Uterus (tissue), 2 donors: ENCODE measurements around the gene SIK1.
"Not testable (repeated sequence)": the region's sequence is repeated elsewhere in the genome, so short reads cannot be mapped to it uniquely, and the experiment has no call there.

Experiments used
- POLR2A ChIP-seq, 2 donors: fragments of 450-650 bp; IDR thresholded peaks; one replicate each; pipeline ENCODE4 v1.6.1; 2016; ENCODE audit warnings: antibody characterized with exemption in 2 of 2, mild to moderate bottlenecking in 1 of 2, moderate library complexity in 1 of 2
- TF ChIP-seq, protein P1 (sequence below), 4 experiments: fragments of 200-600 bp in 2 of 4; fragments of 450-650 bp in 2 of 4; sonication (generic) in 2 of 4; IDR thresholded peaks; one replicate each; pipeline ENCODE4 v1.5.1; 2016 to 2019; ENCODE audit warnings: antibody characterized with exemption in 4 of 4, mild to moderate bottlenecking in 2 of 4, moderate library complexity in 1 of 4

DNA sequence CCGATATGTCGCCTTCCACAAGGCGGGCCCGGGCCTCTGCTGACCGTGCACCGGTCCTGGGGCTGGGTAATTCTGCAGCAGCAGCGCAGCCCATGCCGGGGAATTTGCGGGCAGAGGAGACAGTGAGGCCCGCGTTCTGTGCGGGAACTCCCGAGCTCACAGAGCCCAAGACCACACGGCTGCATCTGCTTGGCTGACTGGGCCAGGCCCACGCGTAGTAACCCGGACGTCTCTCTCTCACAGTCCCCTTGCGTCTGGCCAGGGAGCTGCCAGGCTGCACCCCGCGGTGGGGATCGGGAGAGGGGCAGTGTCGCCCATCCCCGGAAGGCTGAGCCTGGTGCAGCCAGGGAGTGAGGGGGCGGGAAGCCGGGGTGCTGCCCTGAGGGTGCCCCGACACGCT is 27.8 kb downstream of the SIK1 start:
- TF ChIP-seq, protein P1, sequence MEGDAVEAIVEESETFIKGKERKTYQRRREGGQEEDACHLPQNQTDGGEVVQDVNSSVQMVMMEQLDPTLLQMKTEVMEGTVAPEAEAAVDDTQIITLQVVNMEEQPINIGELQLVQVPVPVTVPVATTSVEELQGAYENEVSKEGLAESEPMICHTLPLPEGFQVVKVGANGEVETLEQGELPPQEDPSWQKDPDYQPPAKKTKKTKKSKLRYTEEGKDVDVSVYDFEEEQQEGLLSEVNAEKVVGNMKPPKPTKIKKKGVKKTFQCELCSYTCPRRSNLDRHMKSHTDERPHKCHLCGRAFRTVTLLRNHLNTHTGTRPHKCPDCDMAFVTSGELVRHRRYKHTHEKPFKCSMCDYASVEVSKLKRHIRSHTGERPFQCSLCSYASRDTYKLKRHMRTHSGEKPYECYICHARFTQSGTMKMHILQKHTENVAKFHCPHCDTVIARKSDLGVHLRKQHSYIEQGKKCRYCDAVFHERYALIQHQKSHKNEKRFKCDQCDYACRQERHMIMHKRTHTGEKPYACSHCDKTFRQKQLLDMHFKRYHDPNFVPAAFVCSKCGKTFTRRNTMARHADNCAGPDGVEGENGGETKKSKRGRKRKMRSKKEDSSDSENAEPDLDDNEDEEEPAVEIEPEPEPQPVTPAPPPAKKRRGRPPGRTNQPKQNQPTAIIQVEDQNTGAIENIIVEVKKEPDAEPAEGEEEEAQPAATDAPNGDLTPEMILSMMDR (IDR thresholded peaks at IDR 0.05) = not testable (repeated sequence)
- not testable (repeated sequence) for TF ChIP-seq POLR2A (IDR thresholded peaks at IDR 0.05)
